K562 (cell line): ENCODE data around the gene ZNF35. TPM values are rescaled to one million over a fixed set of nuclear protein-coding genes. Genes with fewer than 3 reads are reported as not detected.
A peak's percentile ranks its signal among the peaks of the same experiment; 100 is the strongest.

Source experiments
- CREB3 ChIP-seq: fragments of 450-650 bp; conservative IDR thresholded peaks from 2 replicates; pipeline ENCODE4 v1.6.1; 2016; ENCODE audit warnings: missing genetic modification characterization, low read depth, mild to moderate bottlenecking, missing compliant biosample characterization, moderate library complexity
- CREBBP ChIP-seq: IDR thresholded peaks from one replicate; pipeline ENCODE4 v1.6.1; 2012; ENCODE audit warnings: low read depth, mild to moderate bottlenecking, control low read depth, inconsistent platforms, low read length
- EGR1 ChIP-seq: fragments of 450-650 bp; conservative IDR thresholded peaks from 2 replicates; pipeline ENCODE4 v1.6.1; 2017; ENCODE audit warnings: mild to moderate bottlenecking
- HDAC6 ChIP-seq: IDR thresholded peaks from 2 replicates; pipeline ENCODE4 v1.6.1; 2012; ENCODE audit warnings: low read depth, mild to moderate bottlenecking, control low read depth, inconsistent platforms, low read length, moderate library complexity
- MCM5 ChIP-seq: fragments of 450-650 bp; IDR thresholded peaks from 2 replicates; pipeline ENCODE4 v1.6.1; 2016; ENCODE audit warnings: low read depth
- NELFE ChIP-seq: IDR thresholded peaks from 2 replicates; pipeline ENCODE4 v1.6.1; 2011; ENCODE audit warnings: mild to moderate bottlenecking; ENCODE audit not compliant: insufficient read depth, insufficient read length
- NEUROD1 ChIP-seq: fragments of 150-350 bp; IDR thresholded peaks from 2 replicates; pipeline ENCODE4 v1.6.1; 2014; ENCODE audit warnings: borderline replicate concordance, low read length, low read depth; ENCODE audit not compliant: partially characterized antibody
- POLR2B ChIP-seq: fragments of 450-650 bp; IDR thresholded peaks from 2 replicates; pipeline ENCODE4 v1.6.1; 2018; ENCODE audit warnings: low read depth; ENCODE audit not compliant: partially characterized antibody
- PRPF4 ChIP-seq: fragments of 200-400 bp; formaldehyde crosslinking; IDR thresholded peaks from one replicate; pipeline ENCODE4 v1.6.1; 2017; ENCODE audit warnings: low read length, low read depth, mild to moderate bottlenecking; ENCODE audit not compliant: insufficient read depth, poor library complexity, severe bottlenecking
- SMARCC2 ChIP-seq: fragments of 450-650 bp; IDR thresholded peaks from 2 replicates; pipeline ENCODE4 v1.6.1; 2017; ENCODE audit warnings: antibody characterized with exemption, moderate library complexity, mild to moderate bottlenecking, low read depth
- ZBTB7A ChIP-seq: IDR thresholded peaks from 2 replicates; pipeline ENCODE4 v1.6.1; 2011; ENCODE audit warnings: low read depth, mild to moderate bottlenecking, low read length, moderate library complexity, borderline replicate concordance; ENCODE audit not compliant: control insufficient read depth
- ZNF175 ChIP-seq: fragments of 200-800 bp; sonication (Bioruptor generic); IDR thresholded peaks from 2 replicates; pipeline ENCODE4 v1.6.1; 2016; ENCODE audit warnings: low read depth, mild to moderate bottlenecking, missing genetic modification characterization, missing compliant biosample characterization
- ZNF655 ChIP-seq: fragments of 250-450 bp; sonication (Bioruptor Pico); IDR thresholded peaks from 2 replicates; pipeline ENCODE4 v1.5.0; 2021
- polyA plus RNA-seq, 8 experiments: library from polyadenylated mRNA; depleted of rRNA in 4 of 8; stranded (reverse) in 5 of 8; unstranded in 3 of 8; fragments of >200 nt; fragmentation: Nextera tagmentation in 2 of 8; fragmentation: Illumina TruSeq in 1 of 8; extraction: Ambion mirVana in 2 of 8; extraction: Trizol in 1 of 8; gene quantifications; 2 replicates each; pipeline versions ENCODE4 v1.2.1 to v1.2.3, GENCODE V29; 2011 to 2014; ENCODE audit warnings: inconsistent platforms in 1 of 8, missing spikeins in 1 of 8
- total RNA-seq, 7 experiments: library from RNA; depleted of rRNA in 6 of 7; stranded (reverse); fragments of >200 nt in 6 of 7; fragmentation: Illumina TruSeq in 2 of 7; extraction: Trizol in 2 of 7; gene quantifications; 2 replicates each; pipeline versions ENCODE4 v1.2.1 to v1.2.3, GENCODE V29; 2011 to 2021; ENCODE audit warnings: low replicate concordance in 1 of 7
- TF ChIP-seq, protein P1 (sequence below): fragments of 200-600 bp; sonication (generic); IDR thresholded peaks from one replicate; pipeline ENCODE4 v1.6.1; 2012; ENCODE audit warnings: mild to moderate bottlenecking, low read depth, low read length, inconsistent platforms

Gene ZNF35
- total and polyA plus RNA-seq, 9 of the 15 experiments (the other 6 are each of a cell fraction or from before 2014, with no cell fraction given): 8.0 to 18.2 (median 14.8) TPM

- TF ChIP-seq HDAC6 (no peak), EGR1 (no peak), CREBBP (no peak), PRPF4 (no peak), CREB3 (tag) (no peak), SMARCC2 (no peak), ZBTB7A (no peak; the same call in 1 of the 2 replicates), MCM5 (no peak), ZNF655 (no peak), NELFE (no peak), NEUROD1 (no peak), ZNF175 (CRISPR knock-in tag) (0 out of 2 replicates have a peak, but pooled peaks have one; percentile 35), POLR2B (peak; percentile 81)
- TF ChIP-seq, protein P1, sequence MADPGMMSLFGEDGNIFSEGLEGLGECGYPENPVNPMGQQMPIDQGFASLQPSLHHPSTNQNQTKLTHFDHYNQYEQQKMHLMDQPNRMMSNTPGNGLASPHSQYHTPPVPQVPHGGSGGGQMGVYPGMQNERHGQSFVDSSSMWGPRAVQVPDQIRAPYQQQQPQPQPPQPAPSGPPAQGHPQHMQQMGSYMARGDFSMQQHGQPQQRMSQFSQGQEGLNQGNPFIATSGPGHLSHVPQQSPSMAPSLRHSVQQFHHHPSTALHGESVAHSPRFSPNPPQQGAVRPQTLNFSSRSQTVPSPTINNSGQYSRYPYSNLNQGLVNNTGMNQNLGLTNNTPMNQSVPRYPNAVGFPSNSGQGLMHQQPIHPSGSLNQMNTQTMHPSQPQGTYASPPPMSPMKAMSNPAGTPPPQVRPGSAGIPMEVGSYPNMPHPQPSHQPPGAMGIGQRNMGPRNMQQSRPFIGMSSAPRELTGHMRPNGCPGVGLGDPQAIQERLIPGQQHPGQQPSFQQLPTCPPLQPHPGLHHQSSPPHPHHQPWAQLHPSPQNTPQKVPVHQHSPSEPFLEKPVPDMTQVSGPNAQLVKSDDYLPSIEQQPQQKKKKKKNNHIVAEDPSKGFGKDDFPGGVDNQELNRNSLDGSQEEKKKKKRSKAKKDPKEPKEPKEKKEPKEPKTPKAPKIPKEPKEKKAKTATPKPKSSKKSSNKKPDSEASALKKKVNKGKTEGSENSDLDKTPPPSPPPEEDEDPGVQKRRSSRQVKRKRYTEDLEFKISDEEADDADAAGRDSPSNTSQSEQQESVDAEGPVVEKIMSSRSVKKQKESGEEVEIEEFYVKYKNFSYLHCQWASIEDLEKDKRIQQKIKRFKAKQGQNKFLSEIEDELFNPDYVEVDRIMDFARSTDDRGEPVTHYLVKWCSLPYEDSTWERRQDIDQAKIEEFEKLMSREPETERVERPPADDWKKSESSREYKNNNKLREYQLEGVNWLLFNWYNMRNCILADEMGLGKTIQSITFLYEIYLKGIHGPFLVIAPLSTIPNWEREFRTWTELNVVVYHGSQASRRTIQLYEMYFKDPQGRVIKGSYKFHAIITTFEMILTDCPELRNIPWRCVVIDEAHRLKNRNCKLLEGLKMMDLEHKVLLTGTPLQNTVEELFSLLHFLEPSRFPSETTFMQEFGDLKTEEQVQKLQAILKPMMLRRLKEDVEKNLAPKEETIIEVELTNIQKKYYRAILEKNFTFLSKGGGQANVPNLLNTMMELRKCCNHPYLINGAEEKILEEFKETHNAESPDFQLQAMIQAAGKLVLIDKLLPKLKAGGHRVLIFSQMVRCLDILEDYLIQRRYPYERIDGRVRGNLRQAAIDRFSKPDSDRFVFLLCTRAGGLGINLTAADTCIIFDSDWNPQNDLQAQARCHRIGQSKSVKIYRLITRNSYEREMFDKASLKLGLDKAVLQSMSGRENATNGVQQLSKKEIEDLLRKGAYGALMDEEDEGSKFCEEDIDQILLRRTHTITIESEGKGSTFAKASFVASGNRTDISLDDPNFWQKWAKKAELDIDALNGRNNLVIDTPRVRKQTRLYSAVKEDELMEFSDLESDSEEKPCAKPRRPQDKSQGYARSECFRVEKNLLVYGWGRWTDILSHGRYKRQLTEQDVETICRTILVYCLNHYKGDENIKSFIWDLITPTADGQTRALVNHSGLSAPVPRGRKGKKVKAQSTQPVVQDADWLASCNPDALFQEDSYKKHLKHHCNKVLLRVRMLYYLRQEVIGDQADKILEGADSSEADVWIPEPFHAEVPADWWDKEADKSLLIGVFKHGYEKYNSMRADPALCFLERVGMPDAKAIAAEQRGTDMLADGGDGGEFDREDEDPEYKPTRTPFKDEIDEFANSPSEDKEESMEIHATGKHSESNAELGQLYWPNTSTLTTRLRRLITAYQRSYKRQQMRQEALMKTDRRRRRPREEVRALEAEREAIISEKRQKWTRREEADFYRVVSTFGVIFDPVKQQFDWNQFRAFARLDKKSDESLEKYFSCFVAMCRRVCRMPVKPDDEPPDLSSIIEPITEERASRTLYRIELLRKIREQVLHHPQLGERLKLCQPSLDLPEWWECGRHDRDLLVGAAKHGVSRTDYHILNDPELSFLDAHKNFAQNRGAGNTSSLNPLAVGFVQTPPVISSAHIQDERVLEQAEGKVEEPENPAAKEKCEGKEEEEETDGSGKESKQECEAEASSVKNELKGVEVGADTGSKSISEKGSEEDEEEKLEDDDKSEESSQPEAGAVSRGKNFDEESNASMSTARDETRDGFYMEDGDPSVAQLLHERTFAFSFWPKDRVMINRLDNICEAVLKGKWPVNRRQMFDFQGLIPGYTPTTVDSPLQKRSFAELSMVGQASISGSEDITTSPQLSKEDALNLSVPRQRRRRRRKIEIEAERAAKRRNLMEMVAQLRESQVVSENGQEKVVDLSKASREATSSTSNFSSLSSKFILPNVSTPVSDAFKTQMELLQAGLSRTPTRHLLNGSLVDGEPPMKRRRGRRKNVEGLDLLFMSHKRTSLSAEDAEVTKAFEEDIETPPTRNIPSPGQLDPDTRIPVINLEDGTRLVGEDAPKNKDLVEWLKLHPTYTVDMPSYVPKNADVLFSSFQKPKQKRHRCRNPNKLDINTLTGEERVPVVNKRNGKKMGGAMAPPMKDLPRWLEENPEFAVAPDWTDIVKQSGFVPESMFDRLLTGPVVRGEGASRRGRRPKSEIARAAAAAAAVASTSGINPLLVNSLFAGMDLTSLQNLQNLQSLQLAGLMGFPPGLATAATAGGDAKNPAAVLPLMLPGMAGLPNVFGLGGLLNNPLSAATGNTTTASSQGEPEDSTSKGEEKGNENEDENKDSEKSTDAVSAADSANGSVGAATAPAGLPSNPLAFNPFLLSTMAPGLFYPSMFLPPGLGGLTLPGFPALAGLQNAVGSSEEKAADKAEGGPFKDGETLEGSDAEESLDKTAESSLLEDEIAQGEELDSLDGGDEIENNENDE: no peak
Measured at GRCh38 chr3:44648564-44649229, at the start of gene ZNF35 (continued).
